SK-N-SH (cell line): ENCODE results near the gene ACKR3. TPM values are rescaled to one million over a fixed set of nuclear protein-coding genes. Genes with fewer than 3 reads are reported as not detected.

ENCODE experiments used
- CTCF ChIA-PET: fragments of 300-600, 350-600 bp; formaldehyde crosslinking; extraction: SDS; loops from one replicate; lab custom pipeline; 2021; lab: Yijun Ruan, JAX
- POLR2A ChIA-PET: fragments of 350-600 bp; sonication (Branson Sonifier 250); formaldehyde crosslinking; extraction: SDS; loops from one replicate; lab custom pipeline; 2020; ENCODE audit warnings: antibody characterized with exemption, inconsistent platforms; lab: Yijun Ruan, JAX
- DNase-seq: peaks from one replicate; pipeline ENCODE4 v3.0.0; 2012
- H2AFZ ChIP-seq: fragments of 200-600 bp; sonication (generic); 2 replicates; pipeline ENCODE4 v1.8.1; 2016; ENCODE audit warnings: antibody characterized with exemption, mild to moderate bottlenecking, low read depth
- H3F3A ChIP-seq: fragments of 200-600 bp; sonication (generic); replicated peaks from 2 replicates; pipeline ENCODE3; 2016; ENCODE audit warnings: antibody characterized with exemption, mild to moderate bottlenecking; ENCODE audit not compliant: insufficient read depth
- H3K27ac ChIP-seq, 2 experiments: fragments of 200-500 bp in 1 of 2; fragments of 200-600 bp in 1 of 2; sonication (Bioruptor generic) in 1 of 2; sonication (generic), shearing (Covaris generic) in 1 of 2; 2 replicates each; pipeline versions ENCODE4 v1.5.1 to v1.6.1; 2014 to 2016; ENCODE audit warnings: low read depth in 2 of 2, inconsistent platforms in 1 of 2, low read length in 1 of 2, mild to moderate bottlenecking in 1 of 2, mixed read lengths in 1 of 2
- H3K27me3 ChIP-seq: fragments of 200-600 bp; sonication (generic), shearing (Covaris generic); 2 replicates; pipeline ENCODE4 v1.6.1; 2016; ENCODE audit warnings: mixed run types; ENCODE audit not compliant: insufficient read depth
- H3K36me3 ChIP-seq, 2 experiments: fragments of 200-500 bp in 1 of 2; fragments of 200-600 bp in 1 of 2; sonication (Bioruptor generic) in 1 of 2; sonication (generic) in 1 of 2; replicated peaks in 1 of 2; 2 replicates each; pipeline versions ENCODE3 to v1.5.1; 2014 to 2016; ENCODE audit warnings: low read length in 1 of 2, mild to moderate bottlenecking in 1 of 2; ENCODE audit not compliant: insufficient read depth in 2 of 2, control insufficient read depth in 1 of 2
- H3K4me1 ChIP-seq, 2 experiments: fragments of 200-500 bp in 1 of 2; fragments of 200-600 bp in 1 of 2; sonication (Bioruptor generic) in 1 of 2; sonication (generic), shearing (Covaris generic) in 1 of 2; 2 replicates each; pipeline versions ENCODE4 v1.5.1 to v1.6.1; 2014 to 2016; ENCODE audit warnings: low read depth in 1 of 2, low read length in 1 of 2, mixed run types in 1 of 2; ENCODE audit not compliant: insufficient read depth in 2 of 2, control insufficient read depth in 1 of 2
- H3K4me2 ChIP-seq: fragments of 200-600 bp; sonication (generic), shearing (Covaris generic); 2 replicates; pipeline ENCODE4 v1.6.1; 2017; ENCODE audit warnings: mixed run types
- H3K4me3 ChIP-seq, 2 experiments: fragments of 200-500 bp in 1 of 2; fragments of 200-600 bp in 1 of 2; sonication (Bioruptor generic) in 1 of 2; sonication (generic), shearing (Covaris generic) in 1 of 2; 2 replicates each; pipeline versions ENCODE4 v1.5.1 to v1.8.1; 2014 to 2016; ENCODE audit warnings: low read depth in 2 of 2, inconsistent platforms in 1 of 2, low read length in 1 of 2, mild to moderate bottlenecking in 1 of 2, mixed read lengths in 1 of 2, moderate library complexity in 1 of 2
- H3K79me2 ChIP-seq: fragments of 200-600 bp; sonication (generic); 2 replicates; pipeline ENCODE4 v1.8.1; 2017; ENCODE audit warnings: mild to moderate bottlenecking; ENCODE audit not compliant: insufficient read depth
- H3K9ac ChIP-seq: fragments of 200-600 bp; sonication (generic); 2 replicates; pipeline ENCODE4 v1.6.1; 2017; ENCODE audit warnings: mixed run types
- H3K9me2 ChIP-seq: fragments of 200-600 bp; sonication (generic); 2 replicates; pipeline ENCODE4 v1.6.1; 2017; ENCODE audit warnings: mixed run types
- H3K9me3 ChIP-seq: fragments of 200-600 bp; sonication (generic); 2 replicates; pipeline ENCODE4 v1.6.1; 2017; ENCODE audit warnings: mixed run types, mild to moderate bottlenecking, moderate library complexity
- H4K20me1 ChIP-seq: fragments of 200-600 bp; sonication (generic); 2 replicates; pipeline ENCODE4 v1.6.1; 2017; ENCODE audit warnings: mild to moderate bottlenecking, mixed run types; ENCODE audit not compliant: insufficient read depth
- EZH2phosphoT487 ChIP-seq: fragments of 200-600 bp; sonication (generic); IDR thresholded peaks from 2 replicates; pipeline ENCODE4 v1.6.1; 2017; ENCODE audit warnings: low read depth, mixed run types, mild to moderate bottlenecking, antibody characterized with exemption, moderate library complexity, borderline replicate concordance
- FOSL2 ChIP-seq: IDR thresholded peaks from 2 replicates; pipeline ENCODE4 v1.4.0; 2012; ENCODE audit warnings: low read depth, mild to moderate bottlenecking, moderate library complexity, borderline replicate concordance
- FOXJ3 ChIP-seq: sonication (generic); formaldehyde crosslinking; IDR thresholded peaks from 2 replicates; pipeline ENCODE4 v1.5.1; 2020; ENCODE audit warnings: mild to moderate bottlenecking, missing genetic modification reagents
- GABPA ChIP-seq: IDR thresholded peaks from 2 replicates; pipeline ENCODE4 v1.4.0; 2012; ENCODE audit warnings: low read depth, mild to moderate bottlenecking
- GATA2 ChIP-seq: sonication (generic); formaldehyde crosslinking; IDR thresholded peaks from 2 replicates; pipeline ENCODE4 v1.5.0; 2020; ENCODE audit warnings: mild to moderate bottlenecking, missing genetic modification reagents
- JUND ChIP-seq: IDR thresholded peaks from 2 replicates; pipeline ENCODE4 v1.4.0; 2012
- MXI1 ChIP-seq: IDR thresholded peaks from 2 replicates; pipeline ENCODE4 v1.6.1; 2012; ENCODE audit warnings: mild to moderate bottlenecking, low read depth, low read length, improper control_type of control experiment
- NRF1 ChIP-seq: IDR thresholded peaks from 2 replicates; pipeline ENCODE4 v1.6.1; 2012; ENCODE audit warnings: low read depth, mild to moderate bottlenecking, low read length
- POLR2AphosphoS5 ChIP-seq: IDR thresholded peaks from 2 replicates; pipeline ENCODE4 v1.6.1; 2012; ENCODE audit warnings: low read depth, low read length
- RAD21 ChIP-seq: IDR thresholded peaks from 2 replicates; pipeline ENCODE4 v1.6.1; 2012; ENCODE audit warnings: mild to moderate bottlenecking, low read length
- SIN3A ChIP-seq: IDR thresholded peaks from 2 replicates; pipeline ENCODE4 v1.6.1; 2012; ENCODE audit warnings: low read depth, mild to moderate bottlenecking, low read length, moderate library complexity, borderline replicate concordance
- TCF12 ChIP-seq: IDR thresholded peaks from 2 replicates; pipeline ENCODE4 v1.4.0; 2012
- WGBS: methylation state at CpG from one replicate; pipeline ENCODE4 v1.1.6; 2017; ENCODE audit warnings: low lambda C conversion rate; 5-methylcytosine and 5-hydroxymethylcytosine counted together
- polyA plus RNA-seq, 3 experiments: library from polyadenylated mRNA; depleted of rRNA; stranded (reverse); fragments of >200 nt; gene quantifications; 2 replicates each; pipeline ENCODE4 v1.2.3, GENCODE V29; 2012
- TF ChIP-seq, protein P1 (sequence below): IDR thresholded peaks from 2 replicates; pipeline ENCODE4 v1.4.0; 2012; ENCODE audit warnings: low read depth, borderline replicate concordance
- TF ChIP-seq, protein P2 (sequence below): IDR thresholded peaks from 2 replicates; pipeline ENCODE4 v1.6.1; 2012; ENCODE audit warnings: mild to moderate bottlenecking, low read depth, low read length, moderate library complexity
- TF ChIP-seq, protein P3 (sequence below): fragments of 150-350 bp; IDR thresholded peaks from 2 replicates; pipeline ENCODE4 v1.6.1; 2016; ENCODE audit warnings: mild to moderate bottlenecking, low read depth, low read length
- TF ChIP-seq, protein P4 (sequence below): fragments of 200-600 bp; sonication (generic); IDR thresholded peaks from 2 replicates; pipeline ENCODE4 v1.6.1; 2017; ENCODE audit warnings: antibody characterized with exemption, mild to moderate bottlenecking, moderate library complexity
- TF ChIP-seq, protein P5 (sequence below): IDR thresholded peaks from 2 replicates; pipeline ENCODE4 v1.4.0; 2012; ENCODE audit warnings: low read depth
- TF ChIP-seq, protein P6 (sequence below): IDR thresholded peaks from 2 replicates; pipeline ENCODE4; 2012

The ACKR3 gene
- polyA plus RNA-seq, 1 of the 3 experiments (the other 2 are of a cell fraction) = not detected

DNA sequence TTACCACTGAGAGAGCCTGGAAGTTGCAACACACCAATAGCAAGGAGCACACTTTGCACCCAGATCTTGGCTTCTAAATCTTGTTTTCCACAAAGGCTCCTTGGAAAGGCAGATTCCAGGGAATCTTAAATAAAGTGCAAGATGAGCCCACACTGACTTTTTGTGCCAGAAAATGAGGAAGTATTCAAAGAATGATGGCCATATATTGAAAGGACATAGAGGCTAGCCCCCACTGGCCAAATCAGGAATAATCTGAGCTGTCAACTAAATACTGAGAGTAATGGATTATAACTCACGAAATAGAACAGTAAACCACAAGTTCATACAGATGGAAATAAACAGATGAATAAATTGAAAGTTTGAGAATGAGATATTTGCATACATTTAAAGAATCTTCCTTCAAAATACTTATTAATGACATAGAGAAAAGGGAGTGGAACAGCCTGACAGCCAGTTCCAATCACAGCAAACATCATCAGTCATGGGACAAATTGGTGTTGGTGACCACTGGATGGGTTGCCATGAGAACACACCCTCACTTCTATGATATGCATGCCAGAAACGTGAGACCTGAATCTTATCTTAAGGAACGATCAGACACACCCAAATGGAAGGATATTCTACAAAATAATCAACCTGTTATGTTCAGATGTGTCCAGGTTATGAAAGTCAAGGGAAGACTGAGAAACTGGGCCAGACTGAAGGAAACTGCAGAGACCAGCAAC is 12.2 kb upstream of the ACKR3 start:
- ChIA-PET CTCF (no interaction called here), POLR2A (no interaction called here)
- H3K27me3 ChIP-seq = no peaks in the 10 kb centered on the region; the same call in 1 of the 2 replicates
- no peaks in the 10 kb centered on the region for H3K9me2 ChIP-seq
- DNase-seq = no peak
- no peak overlapping the region for H3K4me2 ChIP-seq
- H2AFZ ChIP-seq = no peak overlapping the region
- no peak for TF ChIP-seq MXI1
- TF ChIP-seq JUND = no peak
- TF ChIP-seq, protein P1, sequence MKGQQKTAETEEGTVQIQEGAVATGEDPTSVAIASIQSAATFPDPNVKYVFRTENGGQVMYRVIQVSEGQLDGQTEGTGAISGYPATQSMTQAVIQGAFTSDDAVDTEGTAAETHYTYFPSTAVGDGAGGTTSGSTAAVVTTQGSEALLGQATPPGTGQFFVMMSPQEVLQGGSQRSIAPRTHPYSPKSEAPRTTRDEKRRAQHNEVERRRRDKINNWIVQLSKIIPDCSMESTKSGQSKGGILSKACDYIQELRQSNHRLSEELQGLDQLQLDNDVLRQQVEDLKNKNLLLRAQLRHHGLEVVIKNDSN = no peak
- TF ChIP-seq, protein P2, sequence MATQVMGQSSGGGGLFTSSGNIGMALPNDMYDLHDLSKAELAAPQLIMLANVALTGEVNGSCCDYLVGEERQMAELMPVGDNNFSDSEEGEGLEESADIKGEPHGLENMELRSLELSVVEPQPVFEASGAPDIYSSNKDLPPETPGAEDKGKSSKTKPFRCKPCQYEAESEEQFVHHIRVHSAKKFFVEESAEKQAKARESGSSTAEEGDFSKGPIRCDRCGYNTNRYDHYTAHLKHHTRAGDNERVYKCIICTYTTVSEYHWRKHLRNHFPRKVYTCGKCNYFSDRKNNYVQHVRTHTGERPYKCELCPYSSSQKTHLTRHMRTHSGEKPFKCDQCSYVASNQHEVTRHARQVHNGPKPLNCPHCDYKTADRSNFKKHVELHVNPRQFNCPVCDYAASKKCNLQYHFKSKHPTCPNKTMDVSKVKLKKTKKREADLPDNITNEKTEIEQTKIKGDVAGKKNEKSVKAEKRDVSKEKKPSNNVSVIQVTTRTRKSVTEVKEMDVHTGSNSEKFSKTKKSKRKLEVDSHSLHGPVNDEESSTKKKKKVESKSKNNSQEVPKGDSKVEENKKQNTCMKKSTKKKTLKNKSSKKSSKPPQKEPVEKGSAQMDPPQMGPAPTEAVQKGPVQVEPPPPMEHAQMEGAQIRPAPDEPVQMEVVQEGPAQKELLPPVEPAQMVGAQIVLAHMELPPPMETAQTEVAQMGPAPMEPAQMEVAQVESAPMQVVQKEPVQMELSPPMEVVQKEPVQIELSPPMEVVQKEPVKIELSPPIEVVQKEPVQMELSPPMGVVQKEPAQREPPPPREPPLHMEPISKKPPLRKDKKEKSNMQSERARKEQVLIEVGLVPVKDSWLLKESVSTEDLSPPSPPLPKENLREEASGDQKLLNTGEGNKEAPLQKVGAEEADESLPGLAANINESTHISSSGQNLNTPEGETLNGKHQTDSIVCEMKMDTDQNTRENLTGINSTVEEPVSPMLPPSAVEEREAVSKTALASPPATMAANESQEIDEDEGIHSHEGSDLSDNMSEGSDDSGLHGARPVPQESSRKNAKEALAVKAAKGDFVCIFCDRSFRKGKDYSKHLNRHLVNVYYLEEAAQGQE = no peak
- TF ChIP-seq GATA2 = no peak
- no peak for TF ChIP-seq SIN3A
- TF ChIP-seq, protein P3, sequence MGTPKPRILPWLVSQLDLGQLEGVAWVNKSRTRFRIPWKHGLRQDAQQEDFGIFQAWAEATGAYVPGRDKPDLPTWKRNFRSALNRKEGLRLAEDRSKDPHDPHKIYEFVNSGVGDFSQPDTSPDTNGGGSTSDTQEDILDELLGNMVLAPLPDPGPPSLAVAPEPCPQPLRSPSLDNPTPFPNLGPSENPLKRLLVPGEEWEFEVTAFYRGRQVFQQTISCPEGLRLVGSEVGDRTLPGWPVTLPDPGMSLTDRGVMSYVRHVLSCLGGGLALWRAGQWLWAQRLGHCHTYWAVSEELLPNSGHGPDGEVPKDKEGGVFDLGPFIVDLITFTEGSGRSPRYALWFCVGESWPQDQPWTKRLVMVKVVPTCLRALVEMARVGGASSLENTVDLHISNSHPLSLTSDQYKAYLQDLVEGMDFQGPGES = no peak
- TF ChIP-seq NRF1 = no peak
- no peak for TF ChIP-seq RAD21
- TF ChIP-seq, protein P4, sequence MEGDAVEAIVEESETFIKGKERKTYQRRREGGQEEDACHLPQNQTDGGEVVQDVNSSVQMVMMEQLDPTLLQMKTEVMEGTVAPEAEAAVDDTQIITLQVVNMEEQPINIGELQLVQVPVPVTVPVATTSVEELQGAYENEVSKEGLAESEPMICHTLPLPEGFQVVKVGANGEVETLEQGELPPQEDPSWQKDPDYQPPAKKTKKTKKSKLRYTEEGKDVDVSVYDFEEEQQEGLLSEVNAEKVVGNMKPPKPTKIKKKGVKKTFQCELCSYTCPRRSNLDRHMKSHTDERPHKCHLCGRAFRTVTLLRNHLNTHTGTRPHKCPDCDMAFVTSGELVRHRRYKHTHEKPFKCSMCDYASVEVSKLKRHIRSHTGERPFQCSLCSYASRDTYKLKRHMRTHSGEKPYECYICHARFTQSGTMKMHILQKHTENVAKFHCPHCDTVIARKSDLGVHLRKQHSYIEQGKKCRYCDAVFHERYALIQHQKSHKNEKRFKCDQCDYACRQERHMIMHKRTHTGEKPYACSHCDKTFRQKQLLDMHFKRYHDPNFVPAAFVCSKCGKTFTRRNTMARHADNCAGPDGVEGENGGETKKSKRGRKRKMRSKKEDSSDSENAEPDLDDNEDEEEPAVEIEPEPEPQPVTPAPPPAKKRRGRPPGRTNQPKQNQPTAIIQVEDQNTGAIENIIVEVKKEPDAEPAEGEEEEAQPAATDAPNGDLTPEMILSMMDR = no peak
- no peak for TF ChIP-seq TCF12
- no peak for TF ChIP-seq POLR2AphosphoS5
- no peak for TF ChIP-seq FOXJ3 (CRISPR knock-in tag)
- TF ChIP-seq, protein P5, sequence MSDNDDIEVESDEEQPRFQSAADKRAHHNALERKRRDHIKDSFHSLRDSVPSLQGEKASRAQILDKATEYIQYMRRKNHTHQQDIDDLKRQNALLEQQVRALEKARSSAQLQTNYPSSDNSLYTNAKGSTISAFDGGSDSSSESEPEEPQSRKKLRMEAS = no peak
- TF ChIP-seq FOSL2 = no peak
- TF ChIP-seq, protein P6, sequence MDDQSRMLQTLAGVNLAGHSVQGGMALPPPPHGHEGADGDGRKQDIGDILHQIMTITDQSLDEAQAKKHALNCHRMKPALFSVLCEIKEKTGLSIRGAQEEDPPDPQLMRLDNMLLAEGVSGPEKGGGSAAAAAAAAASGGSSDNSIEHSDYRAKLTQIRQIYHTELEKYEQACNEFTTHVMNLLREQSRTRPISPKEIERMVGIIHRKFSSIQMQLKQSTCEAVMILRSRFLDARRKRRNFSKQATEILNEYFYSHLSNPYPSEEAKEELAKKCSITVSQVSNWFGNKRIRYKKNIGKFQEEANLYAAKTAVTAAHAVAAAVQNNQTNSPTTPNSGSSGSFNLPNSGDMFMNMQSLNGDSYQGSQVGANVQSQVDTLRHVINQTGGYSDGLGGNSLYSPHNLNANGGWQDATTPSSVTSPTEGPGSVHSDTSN = no peak
- no peak for TF ChIP-seq EZH2phosphoT487
- no peak for TF ChIP-seq GABPA
- H3K4me1 ChIP-seq = no peaks in the 10 kb centered on the region
- no peaks in the 10 kb centered on the region for H3K79me2 ChIP-seq
- no peaks in the 10 kb centered on the region for H3F3A ChIP-seq
- no peaks in the 10 kb centered on the region for H3K36me3 ChIP-seq
- no peak overlapping the region for H3K27ac ChIP-seq
- H4K20me1 ChIP-seq = no peaks in the 10 kb centered on the region
- no peaks in the 10 kb centered on the region for H3K9me3 ChIP-seq
- no peak overlapping the region for H3K4me3 ChIP-seq
- no peak overlapping the region for H3K9ac ChIP-seq
- WGBS = 2% methylated on average over 3 of the region's 3 CpGs
